Heart right ventricle (tissue), 16 donors: ENCODE results near the gene BLTP1. TPM values are rescaled to one million over a fixed set of nuclear protein-coding genes. Genes with fewer than 3 reads are reported as not detected.

Experiments
- ATAC-seq, 8 donors: fragments of 200-7000 bp; cut with Tn5 transposase; one replicate each; pipeline ENCODE4 v1.9.1; 2020; ENCODE audit warnings: mild to moderate bottlenecking in 8 of 8, moderate library complexity in 8 of 8, moderate number of reproducible peaks in 1 of 8
- DNase-seq, 2 donors: peaks; one replicate each; pipeline ENCODE4 v3.0.0-alpha.2; 2020
- H3K27ac ChIP-seq, 10 donors: fragments of 200-600 bp; sonication (generic) in 2 of 10; one replicate each; pipeline versions ENCODE4 v1.5.0 to v1.8.0; 2020 to 2022; ENCODE audit warnings: mild to moderate bottlenecking in 3 of 10
- H3K27me3 ChIP-seq, 7 donors: fragments of 200-600 bp; one replicate each; pipeline ENCODE4 v1.8.0; 2021 to 2022; ENCODE audit warnings: mild to moderate bottlenecking in 2 of 7
- H3K36me3 ChIP-seq, 9 donors: fragments of 200-600 bp; sonication (generic) in 1 of 9; one replicate each; pipeline versions ENCODE4 v1.5.0 to v1.8.0; 2020 to 2022; ENCODE audit warnings: mild to moderate bottlenecking in 2 of 9
- H3K4me1 ChIP-seq, 9 donors: fragments of 200-600 bp; sonication (generic) in 1 of 9; one replicate each; pipeline versions ENCODE4 v1.5.0 to v1.8.0; 2020 to 2022; ENCODE audit warnings: mild to moderate bottlenecking in 4 of 9
- H3K4me3 ChIP-seq, 10 donors: fragments of 200-600 bp; sonication (generic) in 2 of 10; one replicate each; pipeline versions ENCODE4 v1.5.0 to v1.8.0; 2020 to 2022; ENCODE audit warnings: mild to moderate bottlenecking in 7 of 10, moderate library complexity in 2 of 10
- H3K9me3 ChIP-seq, 11 donors: fragments of 200-600 bp in 10 of 11; sonication (generic) in 2 of 11; one replicate each; pipeline versions ENCODE4 v1.5.0 to v1.8.0; 2013 to 2022; ENCODE audit warnings: mild to moderate bottlenecking in 2 of 11, control low read depth in 1 of 11, moderate library complexity in 1 of 11
- CTCF ChIP-seq, 9 donors: fragments of 200-600 bp; sonication (generic) in 2 of 9; IDR thresholded peaks; one replicate each; pipeline versions ENCODE4 v1.5.0 to v1.8.0; 2021 to 2022; ENCODE audit warnings: antibody characterized with exemption in 9 of 9, mild to moderate bottlenecking in 5 of 9, moderate library complexity in 1 of 9
- WGBS, 2 donors: extraction: QIAGEN DNeasy Blood & Tissue Kit; methylation state at CpG; one replicate each; pipeline ENCODE4 v1.1.7; 2013; ENCODE audit warnings: inconsistent platforms in 1 of 2; 5-methylcytosine and 5-hydroxymethylcytosine counted together
- intact Hi-C, 10 donors: fragments of 100-400 bp; cut with DNase I; formaldehyde crosslinking; loops; one replicate each; pipeline versions ENCODE4 v1.11.1 to v1.14.2; 2022
- polyA plus RNA-seq, 2 donors: library from polyadenylated mRNA; stranded (reverse); fragments of 200-250 nt; gene quantifications; one replicate each; pipeline ENCODE4 v1.2.3, GENCODE V29; 2013
- total RNA-seq, 10 donors: library from RNA; stranded (reverse); fragmentation: NEBNext Ultra II Directional in 3 of 10; extraction: Animal tissue kit (Norgen Biotek cat#: 25700) in 3 of 10; gene quantifications; one replicate each; pipeline versions ENCODE4 v1.2.1 to v1.2.4, GENCODE V29; 2021 to 2023
- donor health status: Arrhythmogenic right ventricular cardiomyopathy.
- donor health status: ischemic (EF 13 %, LVEDD 7.1; RV severe dilation, severe dysfunction).
- donor health status: healthy with polysubstance abuse.
- donor health status: DM: no; HTN: yes; CAD: no.
- donor health status: DM: no; HTN: no; CAD: no.
- donor health status: ischemic (EF 25% LVEDD 6.9; RV normal size, moderate dysfunction).
- donor health status: ischemic (EF 25% LVEDD 5.7; RV mildly dilated, moderate dysfunction).
- donor health status: healthy.
- donor health status: DM: yes; HTN: yes; CAD: no.
- donor health status: Ischemic cardiomyopathy.
- donor health status: ischemic (EF 35%, LVEDD 5.7; RV mildly dilated, moderate dysfunction).
- donor health status: nonischemic (EF 11% LVEDD 7.7; RV severe dilation, severe dysfunction).
- donor health status: DM: yes; HTN: yes; CAD: no.
- donor health status: PGD.
- donor health status: ischemic (EF 29% LVEDD 5.4; RV normal size, mild dysfunction).
- donor health status: nonischemic (EF 23%, LVEDD 6.1; RV moderate dilation, normal function).

The BLTP1 gene
- total and polyA plus RNA-seq, 12 donors, result 10.6 to 49.8 (median 40.0) TPM

GRCh38 chr4:122163767-122164166 lies 11.6 kb downstream of the BLTP1 start:
- intact Hi-C loops, result no loop called here
- DNase-seq (no peak), ATAC-seq (no peak)
- H3K9me3 ChIP-seq, result peaks cover 0 to 4% (median 0%) of the 10 kb centered on the region in 11 donors
- WGBS, 2 donors, result 92 to 98% methylated on average over 1 of the region's 1 CpG
- TF ChIP-seq CTCF (IDR thresholded peaks at IDR 0.05), result no peak
- no peak overlapping the region for H3K4me3 ChIP-seq
- no peak overlapping the region for H3K27ac ChIP-seq
- peaks cover 0 to 41% (median 7%) of the 10 kb centered on the region in 9 donors for H3K4me1 ChIP-seq
- no peaks in the 10 kb centered on the region for H3K27me3 ChIP-seq
- peaks cover 0 to 10% (median 0%) of the 10 kb centered on the region in 9 donors for H3K36me3 ChIP-seq

GRCh38 chr4:122167369-122167768 lies 15.2 kb downstream of the BLTP1 start:
- Histone ChIP-seq H3K4me3 (no peak overlapping the region), H3K4me1 (peaks cover 5 to 46% (median 20%) of the 10 kb centered on the region in 9 donors), H3K27ac (no peak overlapping the region), H3K36me3 (peaks cover 0 to 4% (median 0%) of the 10 kb centered on the region in 9 donors), H3K27me3 (no peaks in the 10 kb centered on the region), H3K9me3 (peaks cover 0 to 4% (median 0%) of the 10 kb centered on the region in 11 donors)
- ATAC-seq, result no peak
- no peak for TF ChIP-seq CTCF (IDR thresholded peaks at IDR 0.05)
- no peak for DNase-seq
- intact Hi-C loops, result no loop called here
- 92 to 97% methylated on average over 4 of the region's 4 CpGs for WGBS, 2 donors

GRCh38 chr4:122170775-122171174 lies 18.6 kb downstream of the BLTP1 start:
- Histone ChIP-seq H3K27ac (peak overlapping the region in 1 of 10 donors; percentile 23), H3K27me3 (no peaks in the 10 kb centered on the region), H3K4me1 (peaks cover 5 to 32% (median 14%) of the 10 kb centered on the region in 9 donors), H3K4me3 (no peak overlapping the region), H3K36me3 (peaks cover 0 to 30% (median 1%) of the 10 kb centered on the region in 9 donors), H3K9me3 (peaks cover 0 to 4% (median 0%) of the 10 kb centered on the region in 11 donors)
- DNase-seq (no peak), ATAC-seq (no peak)
- no peak for TF ChIP-seq CTCF (IDR thresholded peaks at IDR 0.05)
- 18 to 21% methylated on average over 1 of the region's 1 CpG for WGBS, 2 donors
- intact Hi-C loops, result no loop called here

GRCh38 chr4:122171323-122171722 lies 19.2 kb downstream of the BLTP1 start:
- Histone ChIP-seq H3K9me3 (peaks cover 0 to 1% (median 0%) of the 10 kb centered on the region in 11 donors), H3K27me3 (no peaks in the 10 kb centered on the region), H3K36me3 (peaks cover 0 to 35% (median 7%) of the 10 kb centered on the region in 9 donors), H3K4me3 (no peak overlapping the region), H3K27ac (peak overlapping the region in 1 of 10 donors; percentile 23), H3K4me1 (peaks cover 5 to 32% (median 14%) of the 10 kb centered on the region in 9 donors)
- ATAC-seq, result no peak
- intact Hi-C loops, result no loop called here
- TF ChIP-seq CTCF (IDR thresholded peaks at IDR 0.05), result no peak
- DNase-seq, result no peak
